Calu3 (cell line): ENCODE measurements around the gene MALRD1. TPM values are rescaled to one million over a fixed set of nuclear protein-coding genes. Genes with fewer than 3 reads are reported as not detected.

Experiments used
- BruUV-seq: library from RNA; stranded (reverse); fragments of 400-500 nt; replicated peaks from 2 replicates; lab custom pipeline; 2021; lab: Mats Ljungman, UMichigan
- CTCF ChIA-PET: fragments of 300-600 bp; sonication (Branson Sonifier 250); formaldehyde crosslinking; loops from one replicate; lab custom pipeline; 2022; ENCODE audit warnings: antibody characterized with exemption; lab: Charles Lee
- DNase-seq: peaks from one replicate; pipeline ENCODE4 v3.0.0; 2022
- H3K27ac Mint-ChIP-seq: one replicate; pipeline ENCODE4 v1.8.0; 2022; ENCODE audit warnings: mixed read lengths; ENCODE audit not compliant: unreplicated experiment
- H3K27me3 Mint-ChIP-seq: one replicate; pipeline ENCODE4 v1.8.0; 2022; ENCODE audit warnings: mixed read lengths; ENCODE audit not compliant: unreplicated experiment
- H3K36me3 Mint-ChIP-seq: one replicate; pipeline ENCODE4 v1.8.0; 2022; ENCODE audit warnings: mild to moderate bottlenecking, moderate library complexity, mixed read lengths; ENCODE audit not compliant: insufficient read depth, unreplicated experiment
- H3K4me1 Mint-ChIP-seq: one replicate; pipeline ENCODE4 v1.8.0; 2022; ENCODE audit warnings: mild to moderate bottlenecking, low read depth, mixed read lengths; ENCODE audit not compliant: unreplicated experiment
- H3K4me3 Mint-ChIP-seq: one replicate; pipeline ENCODE4 v1.8.0; 2022; ENCODE audit warnings: mild to moderate bottlenecking, low read depth, moderate library complexity, mixed read lengths; ENCODE audit not compliant: unreplicated experiment
- H3K9me3 Mint-ChIP-seq: one replicate; pipeline ENCODE4 v1.8.0; 2022; ENCODE audit warnings: low read depth, mixed read lengths; ENCODE audit not compliant: unreplicated experiment
- CTCF ChIP-seq: fragments of 200-600 bp; IDR thresholded peaks from one replicate; pipeline ENCODE4 v1.8.0; 2022; ENCODE audit warnings: antibody characterized with exemption; ENCODE audit not compliant: unreplicated experiment
- intact Hi-C: fragments of 100-400 bp; cut with micrococcal nuclease; formaldehyde crosslinking; loops from one replicate; pipeline ENCODE4 v1.10.0; 2022; ENCODE audit not compliant: unreplicated experiment
- total RNA-seq: library from RNA; stranded (reverse); gene quantifications from 2 replicates; pipeline ENCODE4 v1.2.3, GENCODE V29; 2022

Gene MALRD1
- total RNA-seq, 1 experiment from 2014 or later = not detected

- H3K4me3 Mint-ChIP-seq = no peak overlapping the region
- CTCF ChIA-PET = no interaction called here
- BruUV-seq = no TSS peak
Measured at GRCh38 chr10:19212590-19212989, 164.0 kb downstream of the MALRD1 start.

GRCh38 chr10:19221216-19221615, 172.6 kb downstream of the MALRD1 start:
- Mint-ChIP-seq H3K9me3 (peaks cover 3% of the 10 kb centered on the region), H3K36me3 (no peaks in the 10 kb centered on the region), H3K4me1 (no peaks in the 10 kb centered on the region), H3K27ac (no peak overlapping the region), H3K27me3 (no peaks in the 10 kb centered on the region), H3K4me3 (no peak overlapping the region)
- no TSS peak for BruUV-seq
- no peak for DNase-seq
- no peak for TF ChIP-seq CTCF
- intact Hi-C loops = no loop called here
- CTCF ChIA-PET = no interaction called here

More at GRCh38 chr10:19212590-19212989, 164.0 kb downstream of the MALRD1 start:
- DNase-seq = no peak
- Mint-ChIP-seq H3K27ac (no peak overlapping the region), H3K36me3 (no peaks in the 10 kb centered on the region), H3K9me3 (peaks cover 5% of the 10 kb centered on the region), H3K27me3 (no peaks in the 10 kb centered on the region), H3K4me1 (no peaks in the 10 kb centered on the region)
- intact Hi-C loops = no loop called here
- no peak for TF ChIP-seq CTCF

GRCh38 chr10:19226025-19226424, 177.4 kb downstream of the MALRD1 start:
- TF ChIP-seq CTCF = no peak
- no peak for DNase-seq
- H3K4me1 Mint-ChIP-seq = no peaks in the 10 kb centered on the region
- H3K9me3 Mint-ChIP-seq = peaks cover 3% of the 10 kb centered on the region
- H3K27ac Mint-ChIP-seq = no peak overlapping the region
- no peaks in the 10 kb centered on the region for H3K27me3 Mint-ChIP-seq
- intact Hi-C loops = no loop called here
- BruUV-seq = no TSS peak
- H3K36me3 Mint-ChIP-seq = no peaks in the 10 kb centered on the region
- CTCF ChIA-PET = no interaction called here
- no peak overlapping the region for H3K4me3 Mint-ChIP-seq

- no peak for TF ChIP-seq CTCF
- Mint-ChIP-seq H3K4me1 (no peaks in the 10 kb centered on the region), H3K9me3 (peaks cover 11% of the 10 kb centered on the region), H3K27me3 (no peaks in the 10 kb centered on the region), H3K4me3 (no peak overlapping the region), H3K27ac (no peak overlapping the region), H3K36me3 (no peaks in the 10 kb centered on the region)
- intact Hi-C loops = no loop called here
- no TSS peak for BruUV-seq
- CTCF ChIA-PET = no interaction called here
- no peak for DNase-seq
Measured at GRCh38 chr10:19231034-19231433, 182.4 kb downstream of the MALRD1 start.
